ENCODE data around the gene KRTAP3-3.

The KRTAP3-3 gene

GRCh38 chr17:40956401-40957254 lies 37.3 kb downstream of the KRTAP3-3 start:
- no peak for DNase-seq

GRCh38 chr17:40953881-40954280 lies 40.1 kb downstream of the KRTAP3-3 start:
- DNase-seq = no peak

- DNase-seq = no peak
Measured at GRCh38 chr17:40952661-40953060, 41.3 kb downstream of the KRTAP3-3 start.

- DNase-seq = no peak
Measured at GRCh38 chr17:40952154-40952553, 41.8 kb downstream of the KRTAP3-3 start.

GRCh38 chr17:40951011-40951622 lies 42.8 kb downstream of the KRTAP3-3 start:
- no peak for DNase-seq

- DNase-seq = no peak
Measured at GRCh38 chr17:40950176-40950575, 43.8 kb downstream of the KRTAP3-3 start.

- no peak for DNase-seq
Measured at GRCh38 chr17:40949418-40949817, 44.5 kb downstream of the KRTAP3-3 start.

- DNase-seq = no peak
Measured at GRCh38 chr17:40947929-40948328, 46.0 kb downstream of the KRTAP3-3 start.

GRCh38 chr17:40945414-40945813 lies 48.5 kb downstream of the KRTAP3-3 start:
- no peak for DNase-seq

- no peak for DNase-seq
Measured at GRCh38 chr17:40944531-40944930, 49.4 kb downstream of the KRTAP3-3 start.

Measured in GDM1 (cell line).